ENCODE measurements around the gene BTF3. TPM values are rescaled to one million over a fixed set of nuclear protein-coding genes. Genes with fewer than 3 reads are reported as not detected.
A peak's percentile ranks its signal among the peaks of the same experiment; 100 is the strongest.

BTF3 gene
- polyA plus RNA-seq, 3 donors: 486 to 559 (median 512) TPM

GRCh38 chr5:73459366-73459765 is 38.9 kb upstream of the BTF3 start:
- Histone ChIP-seq H4K20me1 (ENCODE audit: insufficient read depth, low read length) (no peaks in the 10 kb centered on the region), H3K9me3 (replicated peaks in 1 of 2; ENCODE audit: control insufficient read depth in 1 of 2, insufficient read depth in 1 of 2, low read length in 2 of 2) (no peaks in the 10 kb centered on the region), H3K79me2 (ENCODE audit: insufficient read depth, low read length) (no peaks in the 10 kb centered on the region), H3K4me2 (replicated peaks; ENCODE audit: extremely low read depth, low read length, poor library complexity, severe bottlenecking) (no peak overlapping the region), H3K27ac (ENCODE audit: low read depth in 1 of 2, low read length in 2 of 2) (no peak overlapping the region), H3K4me3 (replicated peaks in 1 of 3; ENCODE audit: low read depth in 2 of 3, low read length in 3 of 3) (no peak overlapping the region), H3K9ac (ENCODE audit: insufficient read depth, low read length, poor library complexity, severe bottlenecking) (no peak overlapping the region), H3K36me3 (replicated peaks in 1 of 2; ENCODE audit: control insufficient read depth in 1 of 2, insufficient read depth in 2 of 2, low read length in 2 of 2) (no peaks in the 10 kb centered on the region), H2AFZ (ENCODE audit: insufficient read depth, low read depth, low read length, poor library complexity, severe bottlenecking) (no peak overlapping the region), H3K4me1 (ENCODE audit: control insufficient read depth in 1 of 2, insufficient read depth in 2 of 2, low read length in 2 of 2) (no peaks in the 10 kb centered on the region), H3K27me3 (ENCODE audit: control insufficient read depth in 2 of 2, insufficient read depth in 2 of 2, low read length in 2 of 2) (peaks cover 54 to 61% of the 10 kb centered on the region in 2 donors)
- Mint-ChIP-seq H3K9me3 (peaks cover 0 to 10% (median 4%) of the 10 kb centered on the region in 7 donors), H3K27ac (no peak overlapping the region), H3K4me1 (no peaks in the 10 kb centered on the region), H3K4me3 (peak overlapping the region in 1 of 2 donors; percentile 10), H3K27me3 (ENCODE audit: low read depth in 3 of 3) (peaks cover 47 to 60% (median 54%) of the 10 kb centered on the region in 3 donors), H3K36me3 (no peaks in the 10 kb centered on the region)
- no peak for TF ChIP-seq CTCF (IDR thresholded peaks at IDR 0.05)
- DNase-seq: no peak
- WGBS (ENCODE audit: insufficient coverage): no CpG with 5 or more reads among the region's 1 CpG
- intact Hi-C loops (cut with micrococcal nuclease): no loop called here

GRCh38 chr5:73460133-73460532 is 38.1 kb upstream of the BTF3 start:
- H3K36me3 Mint-ChIP-seq: no peaks in the 10 kb centered on the region
- Histone ChIP-seq H3K9ac (ENCODE audit: insufficient read depth, low read length, poor library complexity, severe bottlenecking) (no peak overlapping the region), H3K4me1 (ENCODE audit: control insufficient read depth in 1 of 2, insufficient read depth in 2 of 2, low read length in 2 of 2) (no peaks in the 10 kb centered on the region), H2AFZ (ENCODE audit: insufficient read depth, low read depth, low read length, poor library complexity, severe bottlenecking) (no peak overlapping the region), H3K9me3 (replicated peaks in 1 of 2; ENCODE audit: control insufficient read depth in 1 of 2, insufficient read depth in 1 of 2, low read length in 2 of 2) (no peaks in the 10 kb centered on the region), H3K27me3 (ENCODE audit: control insufficient read depth in 2 of 2, insufficient read depth in 2 of 2, low read length in 2 of 2) (peaks cover 49 to 55% of the 10 kb centered on the region in 2 donors), H4K20me1 (ENCODE audit: insufficient read depth, low read length) (no peaks in the 10 kb centered on the region), H3K4me3 (replicated peaks in 1 of 3; ENCODE audit: low read depth in 2 of 3, low read length in 3 of 3) (no peak overlapping the region), H3K79me2 (ENCODE audit: insufficient read depth, low read length) (no peaks in the 10 kb centered on the region), H3K4me2 (replicated peaks; ENCODE audit: extremely low read depth, low read length, poor library complexity, severe bottlenecking) (no peak overlapping the region), H3K36me3 (replicated peaks in 1 of 2; ENCODE audit: control insufficient read depth in 1 of 2, insufficient read depth in 2 of 2, low read length in 2 of 2) (no peaks in the 10 kb centered on the region), H3K27ac (ENCODE audit: low read depth in 1 of 2, low read length in 2 of 2) (no peak overlapping the region)
- intact Hi-C loops (cut with micrococcal nuclease): no loop called here
- H3K27me3 Mint-ChIP-seq (ENCODE audit: low read depth in 3 of 3): peaks cover 49 to 61% (median 50%) of the 10 kb centered on the region in 3 donors
- no CpG with 5 or more reads among the region's 1 CpG for WGBS (ENCODE audit: insufficient coverage)
- H3K9me3 Mint-ChIP-seq: peaks cover 0 to 8% (median 5%) of the 10 kb centered on the region in 7 donors
- TF ChIP-seq CTCF (IDR thresholded peaks at IDR 0.05): no peak
- no peaks in the 10 kb centered on the region for H3K4me1 Mint-ChIP-seq
- no peak overlapping the region for H3K4me3 Mint-ChIP-seq
- H3K27ac Mint-ChIP-seq: no peak overlapping the region
- no peak for DNase-seq

Measured in CD14-positive monocyte (primary cell).